ENCODE results near the gene TGM4.
"Not testable (repeated sequence)": the region's sequence is repeated elsewhere in the genome, so short reads cannot be mapped to it uniquely, and the experiment has no call there.

Gene TGM4

GRCh38 chr3:44874308-44874707 lies at the start of gene TGM4:
Gene TGM4 (plus strand): TSS chr3:44874608. CDS start chr3:44874679, 71 bp downstream.
- FAIRE-seq: no peak

GRCh38 chr3:44825264-44825925 lies 49.0 kb upstream of the TGM4 start:
- no peak for FAIRE-seq

GRCh38 chr3:44827196-44827595 lies 47.2 kb upstream of the TGM4 start:
- no peak for FAIRE-seq

GRCh38 chr3:44831232-44831631 lies 43.2 kb upstream of the TGM4 start:
- FAIRE-seq: no peak

- FAIRE-seq: no peak
Measured at GRCh38 chr3:44832032-44832431, 42.4 kb upstream of the TGM4 start.

- FAIRE-seq: no peak
Measured at GRCh38 chr3:44832965-44833364, 41.4 kb upstream of the TGM4 start.

- FAIRE-seq: no peak
Measured at GRCh38 chr3:44833394-44833793, 41.0 kb upstream of the TGM4 start.

GRCh38 chr3:44835684-44836083 lies 38.7 kb upstream of the TGM4 start:
- FAIRE-seq: no peak

GRCh38 chr3:44842376-44842775 lies 32.0 kb upstream of the TGM4 start:
- no peak for FAIRE-seq

- FAIRE-seq: no peak
Measured at GRCh38 chr3:44845528-44846520, 28.6 kb upstream of the TGM4 start.

GRCh38 chr3:44848634-44849033 lies 25.8 kb upstream of the TGM4 start:
- FAIRE-seq: no peak

- FAIRE-seq: not testable (repeated sequence)
Measured at GRCh38 chr3:44856663-44857062, 17.7 kb upstream of the TGM4 start.

- no peak for FAIRE-seq
Measured at GRCh38 chr3:44860117-44860516, 14.3 kb upstream of the TGM4 start.

- no peak for FAIRE-seq
Measured at GRCh38 chr3:44861412-44862225, 12.8 kb upstream of the TGM4 start, which contains the start of gene TMEM42. Gene TMEM42 (plus strand): TSS chr3:44861912. CDS start chr3:44861925, 13 bp downstream.

GRCh38 chr3:44862226-44862637 lies 12.2 kb upstream of the TGM4 start:
- FAIRE-seq: no peak

- FAIRE-seq: no peak
Measured at GRCh38 chr3:44865272-44866035, 9.0 kb upstream of the TGM4 start.

- FAIRE-seq: no peak
Measured at GRCh38 chr3:44867421-44868111, 6.8 kb upstream of the TGM4 start.

- no peak for FAIRE-seq
Measured at GRCh38 chr3:44870375-44871061, 3.9 kb upstream of the TGM4 start.

- no peak for FAIRE-seq
Measured at GRCh38 chr3:44875596-44875995, 1.2 kb downstream of the TGM4 start.

- FAIRE-seq: no peak
Measured at GRCh38 chr3:44877333-44877732, 2.9 kb downstream of the TGM4 start.

- FAIRE-seq: no peak
Measured at GRCh38 chr3:44880284-44880683, 5.9 kb downstream of the TGM4 start.

Measured in G401.6 (cell line).